ENCODE data around the gene AMER2.

DNA sequence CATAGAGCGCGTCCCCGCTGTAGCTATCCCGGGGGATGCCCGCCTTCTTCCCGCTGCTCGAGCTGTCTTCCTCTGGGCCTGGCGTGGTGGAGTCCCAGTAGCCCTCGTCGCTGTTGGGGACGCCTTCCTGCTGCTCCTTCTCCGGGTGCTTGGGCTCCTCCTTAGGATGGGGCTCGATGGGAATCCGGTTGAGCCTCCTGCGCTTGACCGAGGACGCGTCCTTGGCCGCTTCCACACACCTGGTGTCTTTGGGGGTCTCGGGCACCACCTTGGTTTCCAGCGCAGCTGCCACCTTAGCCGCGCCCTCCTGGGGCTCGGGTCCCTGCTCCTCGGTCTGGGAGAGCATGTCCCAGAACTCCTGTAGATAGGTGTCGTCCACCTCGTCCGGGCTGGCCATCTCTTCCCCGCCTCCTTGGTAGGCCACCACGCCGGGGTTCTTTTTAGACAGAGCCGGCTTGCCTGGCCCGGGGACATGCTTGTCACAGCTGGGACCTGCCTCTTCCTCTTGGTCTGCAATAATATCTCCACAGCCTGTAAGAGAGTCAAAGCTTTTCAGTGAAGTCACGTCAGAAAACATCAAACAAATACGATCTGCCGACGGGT lies 2.0 kb downstream of the AMER2 start:
- TF ChIP-seq ZNF274 (IDR thresholded peaks at IDR 0.05; ENCODE audit: low read depth, low read length) (no peak), SUZ12 (IDR thresholded peaks at IDR 0.05; ENCODE audit: extremely low read depth, insufficient read depth, insufficient read length) (no peak), YY1 (IDR thresholded peaks at IDR 0.05; ENCODE audit: insufficient read depth, insufficient read length) (no peak)
